SU-DHL-6 (cell line): Measurements from ENCODE around the gene SUGCT.

Experiments
- H2AFZ ChIP-seq: fragments of 200-600 bp; sonication (generic); 2 replicates; pipeline ENCODE4 v1.6.1; 2014; ENCODE audit warnings: low read depth, mild to moderate bottlenecking, moderate library complexity, mixed read lengths, antibody characterized with exemption, low read length; ENCODE audit not compliant: severe bottlenecking
- H3F3A ChIP-seq: fragments of 200-600 bp; shearing (Covaris generic); 2 replicates; pipeline ENCODE4 v1.6.0; 2016; ENCODE audit warnings: antibody characterized with exemption, mild to moderate bottlenecking; ENCODE audit not compliant: insufficient read depth
- H3K27ac ChIP-seq: fragments of 200-600 bp; sonication (generic); 2 replicates; pipeline ENCODE4 v1.5.1; 2016; ENCODE audit warnings: low read depth, mild to moderate bottlenecking, low read length, moderate library complexity, mixed read lengths
- H3K27me3 ChIP-seq: fragments of 200-600 bp; sonication (generic), shearing (Covaris generic); 2 replicates; pipeline ENCODE4 v1.6.0; 2014; ENCODE audit warnings: mild to moderate bottlenecking, low read length
- H3K36me3 ChIP-seq: fragments of 200-600 bp; sonication (generic); 2 replicates; pipeline ENCODE4 v1.6.1; 2014; ENCODE audit warnings: mild to moderate bottlenecking, low read length, mixed read lengths
- H3K4me2 ChIP-seq: fragments of 300-600, 200-600 bp; shearing (Covaris generic), sonication (generic); 2 replicates; pipeline ENCODE4 v1.6.0; 2014; ENCODE audit warnings: low read length, low read depth, mild to moderate bottlenecking; ENCODE audit not compliant: poor library complexity, severe bottlenecking
- H3K4me3 ChIP-seq: fragments of 200-600 bp; sonication (generic); 2 replicates; pipeline ENCODE4 v1.5.1; 2014; ENCODE audit warnings: antibody characterized with exemption, low read length, mild to moderate bottlenecking, mixed read lengths; ENCODE audit not compliant: insufficient read depth, poor library complexity, severe bottlenecking
- H3K79me2 ChIP-seq: fragments of 200-600 bp; sonication (generic); 2 replicates; pipeline ENCODE4 v1.6.1; 2014; ENCODE audit warnings: mild to moderate bottlenecking, low read length, moderate library complexity; ENCODE audit not compliant: insufficient read depth
- H3K9ac ChIP-seq: fragments of 200-600 bp; sonication (generic); 2 replicates; pipeline ENCODE4 v1.7.0; 2014; ENCODE audit warnings: mild to moderate bottlenecking, low read length
- H3K9me2 ChIP-seq: fragments of 200-600 bp; sonication (generic); replicated peaks from 2 replicates; pipeline ENCODE4 v1.6.1; 2014; ENCODE audit warnings: low read length; ENCODE audit not compliant: insufficient read depth
- H3K9me3 ChIP-seq: fragments of 200-600 bp; sonication (generic); 2 replicates; pipeline ENCODE4 v1.6.1; 2014; ENCODE audit warnings: low read length, mixed read lengths; ENCODE audit not compliant: insufficient read depth
- H4K20me1 ChIP-seq: fragments of 200-600 bp; sonication (generic); 2 replicates; pipeline ENCODE4 v1.6.1; 2014; ENCODE audit warnings: low read depth, mild to moderate bottlenecking, antibody characterized with exemption, low read length, moderate library complexity, mixed read lengths
- CTCF ChIP-seq: fragments of 200-600 bp; sonication (generic); IDR thresholded peaks from one replicate; pipeline ENCODE4 v1.5.1; 2017; ENCODE audit warnings: antibody characterized with exemption, mild to moderate bottlenecking, low read length, moderate library complexity; ENCODE audit not compliant: insufficient read depth, poor library complexity, severe bottlenecking
- EZH2phosphoT487 ChIP-seq: fragments of 200-600 bp; sonication (generic), shearing (Covaris generic); conservative IDR thresholded peaks from 2 replicates; pipeline ENCODE4 v1.6.1; 2018; ENCODE audit warnings: mild to moderate bottlenecking, antibody characterized with exemption, low read length, moderate library complexity, mixed read lengths

Gene SUGCT

GRCh38 chr7:40279991-40280390 lies 145.2 kb downstream of the SUGCT start:
- H3K36me3 ChIP-seq: no peaks in the 10 kb centered on the region
- H4K20me1 ChIP-seq: no peaks in the 10 kb centered on the region
- no peak overlapping the region for H3K27ac ChIP-seq
- TF ChIP-seq EZH2phosphoT487 (no peak), CTCF (no peak)
- no peaks in the 10 kb centered on the region for H3F3A ChIP-seq
- H3K4me2 ChIP-seq: no peak overlapping the region
- no peaks in the 10 kb centered on the region for H3K9me3 ChIP-seq
- H3K9me2 ChIP-seq: no peaks in the 10 kb centered on the region
- no peaks in the 10 kb centered on the region for H3K27me3 ChIP-seq
- H3K4me3 ChIP-seq: no peak overlapping the region
- H3K79me2 ChIP-seq: no peaks in the 10 kb centered on the region
- H3K9ac ChIP-seq: no peak overlapping the region
- no peak overlapping the region for H2AFZ ChIP-seq

GRCh38 chr7:40282858-40283257 lies 148.1 kb downstream of the SUGCT start:
- Histone ChIP-seq H3F3A (no peaks in the 10 kb centered on the region), H3K4me3 (no peak overlapping the region), H3K79me2 (no peaks in the 10 kb centered on the region), H3K9me2 (no peaks in the 10 kb centered on the region), H3K9ac (no peak overlapping the region), H3K27me3 (no peaks in the 10 kb centered on the region), H4K20me1 (no peaks in the 10 kb centered on the region), H3K4me2 (no peak overlapping the region), H2AFZ (no peak overlapping the region), H3K36me3 (no peaks in the 10 kb centered on the region), H3K27ac (no peak overlapping the region), H3K9me3 (no peaks in the 10 kb centered on the region)
- TF ChIP-seq CTCF (no peak), EZH2phosphoT487 (no peak)

DNA sequence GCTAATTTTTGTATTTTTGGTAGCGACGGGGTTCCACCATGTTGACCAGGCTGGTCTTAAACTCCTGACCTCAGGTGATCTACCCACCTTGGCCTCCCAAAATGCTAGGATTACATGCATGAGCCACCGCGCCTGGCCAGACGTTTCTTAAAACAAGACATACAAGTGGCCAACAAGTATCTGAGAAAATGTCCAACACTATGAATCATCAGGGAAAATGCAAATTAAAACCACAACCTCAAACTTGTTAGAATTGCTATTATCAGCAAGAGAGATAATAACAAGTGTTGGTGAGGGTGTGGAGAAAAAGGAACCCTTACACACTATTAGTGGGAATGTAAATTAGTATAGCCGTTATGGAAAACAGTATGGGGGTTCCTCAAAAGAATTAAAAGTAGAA lies 148.6 kb downstream of the SUGCT start:
- Histone ChIP-seq H3K27me3 (no peaks in the 10 kb centered on the region), H4K20me1 (no peaks in the 10 kb centered on the region), H3K9me3 (no peaks in the 10 kb centered on the region), H3K79me2 (no peaks in the 10 kb centered on the region), H3F3A (no peaks in the 10 kb centered on the region), H3K9ac (no peak overlapping the region), H3K9me2 (no peaks in the 10 kb centered on the region), H3K4me3 (no peak overlapping the region), H3K36me3 (no peaks in the 10 kb centered on the region), H3K4me2 (no peak overlapping the region), H2AFZ (no peak overlapping the region), H3K27ac (no peak overlapping the region)
- TF ChIP-seq EZH2phosphoT487: no peak
- TF ChIP-seq CTCF: no peak

DNA sequence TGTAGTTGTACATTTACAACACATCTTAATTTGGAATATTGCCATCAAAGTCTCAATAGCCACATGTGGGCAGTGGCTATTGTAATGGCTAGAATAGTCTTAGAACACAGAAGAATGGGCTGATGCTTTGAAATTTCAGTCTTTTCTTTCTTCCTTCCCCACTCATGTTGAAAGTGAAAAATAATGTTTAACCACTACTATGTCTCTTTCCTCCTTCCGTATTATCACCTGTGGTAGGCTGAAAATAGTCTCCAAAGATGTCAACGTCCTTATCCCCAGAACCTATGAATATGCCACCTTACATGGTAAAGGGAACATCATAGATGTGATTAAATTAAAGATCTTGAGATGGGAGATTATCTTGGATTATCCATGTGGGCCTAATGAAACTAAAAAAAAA lies 154.0 kb downstream of the SUGCT start:
- Histone ChIP-seq H3K27me3 (no peaks in the 10 kb centered on the region), H3F3A (no peaks in the 10 kb centered on the region), H3K36me3 (no peaks in the 10 kb centered on the region), H3K4me3 (no peak overlapping the region), H3K9me2 (no peaks in the 10 kb centered on the region), H2AFZ (no peak overlapping the region), H3K4me2 (no peak overlapping the region), H3K79me2 (no peaks in the 10 kb centered on the region), H3K27ac (no peak overlapping the region), H3K9me3 (no peaks in the 10 kb centered on the region), H4K20me1 (no peaks in the 10 kb centered on the region), H3K9ac (no peak overlapping the region)
- TF ChIP-seq EZH2phosphoT487 (no peak), CTCF (no peak)
